Subcutaneous adipose tissue (tissue), 4 donors: ENCODE data around the gene IVNS1ABP. TPM values are rescaled to one million over a fixed set of nuclear protein-coding genes. Genes with fewer than 3 reads are reported as not detected.

ENCODE experiments used
- CTCF ChIP-seq: fragments of 450-650 bp; IDR thresholded peaks from one replicate; pipeline ENCODE4 v1.5.1; 2016; ENCODE audit warnings: low read depth, mild to moderate bottlenecking, control low read depth, antibody characterized with exemption, moderate library complexity
- total RNA-seq, 4 donors: library from RNA; depleted of rRNA; stranded (reverse); fragments of >200 nt; gene quantifications; one replicate each; pipeline ENCODE4 v1.1.0, GENCODE V29; 2016

Gene IVNS1ABP
- total RNA-seq, 4 donors from 2014 or later = 96.7 to 110 (median 103) TPM

GRCh38 chr1:185300152-185300551 lies 16.9 kb downstream of the IVNS1ABP start:
- no peak for TF ChIP-seq CTCF

- TF ChIP-seq CTCF = no peak
Observed at GRCh38 chr1:185297982-185298381, 19.1 kb downstream of the IVNS1ABP start.

- TF ChIP-seq CTCF = no peak
Observed at GRCh38 chr1:185295091-185295490, 22.0 kb downstream of the IVNS1ABP start.

- TF ChIP-seq CTCF = no peak
Observed at GRCh38 chr1:185293967-185294542, 23.0 kb downstream of the IVNS1ABP start.

- no peak for TF ChIP-seq CTCF
Observed at GRCh38 chr1:185292237-185292636, 24.8 kb downstream of the IVNS1ABP start.

- no peak for TF ChIP-seq CTCF
Observed at GRCh38 chr1:185291652-185292051, 25.4 kb downstream of the IVNS1ABP start.

- no peak for TF ChIP-seq CTCF
Observed at GRCh38 chr1:185291159-185291558, 25.9 kb downstream of the IVNS1ABP start.
